Esophagus muscularis mucosa (tissue), 4 donors: ENCODE measurements around the gene PGAP1. TPM values are rescaled to one million over a fixed set of nuclear protein-coding genes. Genes with fewer than 3 reads are reported as not detected.

ENCODE experiments used
- DNase-seq: peaks from one replicate; pipeline ENCODE4 v3.0.0-alpha.2; 2017; ENCODE audit errors: extremely low spot score
- H3K27ac ChIP-seq, 4 donors: fragments of 200-600 bp; sonication (generic); replicated peaks in 1 of 4; 1 replicate in 3 of 4; 2 replicates in 1 of 4; pipeline ENCODE4 v1.5.1; 2016 to 2019; ENCODE audit warnings: mild to moderate bottlenecking in 1 of 4
- H3K27me3 ChIP-seq, 4 donors: fragments of 200-600 bp; sonication (generic); one replicate each; pipeline versions ENCODE4 v1.5.1 to v1.6.0; 2016 to 2019
- H3K36me3 ChIP-seq, 4 donors: fragments of 200-600 bp; sonication (generic); one replicate each; pipeline ENCODE4 v1.5.1; 2016 to 2019
- H3K4me1 ChIP-seq, 4 donors: fragments of 200-600 bp; sonication (generic); one replicate each; pipeline ENCODE4 v1.5.1; 2016 to 2019
- H3K4me3 ChIP-seq, 4 donors: fragments of 200-600 bp; sonication (generic); 1 replicate in 2 of 4; 2 replicates in 2 of 4; pipeline ENCODE4 v1.5.1; 2016 to 2019; ENCODE audit warnings: mild to moderate bottlenecking in 4 of 4, moderate library complexity in 1 of 4
- H3K9me3 ChIP-seq, 4 donors: fragments of 200-600 bp; sonication (generic); 1 replicate in 3 of 4; 2 replicates in 1 of 4; pipeline ENCODE4 v1.5.1; 2016 to 2019
- EP300 ChIP-seq: sonication (generic); formaldehyde crosslinking; IDR thresholded peaks from one replicate; pipeline ENCODE4 v1.6.1; 2017; ENCODE audit warnings: antibody characterized with exemption
- POLR2A ChIP-seq: fragments of 450-650 bp; IDR thresholded peaks from one replicate; pipeline ENCODE4 v1.6.1; 2017; ENCODE audit warnings: antibody characterized with exemption, moderate library complexity, mild to moderate bottlenecking, low read depth
- POLR2AphosphoS5 ChIP-seq, 2 donors: sonication (generic); formaldehyde crosslinking; IDR thresholded peaks; one replicate each; pipeline ENCODE4 v1.6.1; 2017; ENCODE audit warnings: antibody characterized with exemption in 2 of 2
- WGBS: methylation state at CpG from one replicate; pipeline ENCODE4 v1.1.5; 2018; 5-methylcytosine and 5-hydroxymethylcytosine counted together
- intact Hi-C: fragments of 100-400 bp; cut with DNase I; formaldehyde crosslinking; loops from one replicate; pipeline ENCODE4 v1.15.1; 2023
- total RNA-seq, 4 donors: library from RNA; depleted of rRNA; stranded (reverse); fragments of >200 nt; gene quantifications; one replicate each; pipeline versions ENCODE4 v1.1.0 to v1.2.1, GENCODE V29; 2016
- TF ChIP-seq, protein P1 (sequence below), 3 experiments: fragments of 200-600 bp in 2 of 3; fragments of 450-650 bp in 1 of 3; sonication (generic) in 2 of 3; IDR thresholded peaks; one replicate each; pipeline ENCODE4 v1.5.1; 2017 to 2019; ENCODE audit warnings: antibody characterized with exemption in 3 of 3, mild to moderate bottlenecking in 2 of 3, moderate library complexity in 1 of 3

The PGAP1 gene
- total RNA-seq, 4 donors from 2014 or later: 3.7 to 7.5 (median 5.6) TPM

DNA sequence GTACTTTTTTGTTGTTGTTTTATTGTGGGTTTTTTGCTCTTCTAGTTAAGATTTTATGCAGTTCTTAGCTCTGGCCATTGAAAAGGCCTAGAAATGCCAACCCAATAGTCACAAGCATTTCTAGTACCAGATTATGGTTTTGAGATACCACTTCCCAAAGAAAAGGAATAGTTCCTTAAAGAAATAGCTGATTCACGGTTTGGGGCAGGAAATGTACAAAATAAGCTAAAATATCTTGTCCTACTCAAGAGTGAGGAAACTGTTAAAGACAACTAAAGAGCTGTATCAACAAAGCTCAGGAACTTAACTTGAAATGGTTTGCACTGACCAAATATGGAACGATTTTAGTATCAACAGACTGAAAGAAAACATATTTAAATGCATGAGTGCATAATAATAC lies 35.4 kb downstream of the PGAP1 start:
- H3K4me1 ChIP-seq: no peaks in the 10 kb centered on the region
- H3K4me3 ChIP-seq: no peak overlapping the region
- peaks cover 4 to 55% (median 19%) of the 10 kb centered on the region in 4 donors for H3K36me3 ChIP-seq
- H3K9me3 ChIP-seq: no peaks in the 10 kb centered on the region
- intact Hi-C loops: no loop called here
- WGBS: 90% methylated on average over 2 of the region's 2 CpGs
- no peak for DNase-seq
- TF ChIP-seq EP300 (no peak), POLR2AphosphoS5 (IDR thresholded peaks at IDR 0.05) (no peak), POLR2A (no peak)
- TF ChIP-seq, protein P1, sequence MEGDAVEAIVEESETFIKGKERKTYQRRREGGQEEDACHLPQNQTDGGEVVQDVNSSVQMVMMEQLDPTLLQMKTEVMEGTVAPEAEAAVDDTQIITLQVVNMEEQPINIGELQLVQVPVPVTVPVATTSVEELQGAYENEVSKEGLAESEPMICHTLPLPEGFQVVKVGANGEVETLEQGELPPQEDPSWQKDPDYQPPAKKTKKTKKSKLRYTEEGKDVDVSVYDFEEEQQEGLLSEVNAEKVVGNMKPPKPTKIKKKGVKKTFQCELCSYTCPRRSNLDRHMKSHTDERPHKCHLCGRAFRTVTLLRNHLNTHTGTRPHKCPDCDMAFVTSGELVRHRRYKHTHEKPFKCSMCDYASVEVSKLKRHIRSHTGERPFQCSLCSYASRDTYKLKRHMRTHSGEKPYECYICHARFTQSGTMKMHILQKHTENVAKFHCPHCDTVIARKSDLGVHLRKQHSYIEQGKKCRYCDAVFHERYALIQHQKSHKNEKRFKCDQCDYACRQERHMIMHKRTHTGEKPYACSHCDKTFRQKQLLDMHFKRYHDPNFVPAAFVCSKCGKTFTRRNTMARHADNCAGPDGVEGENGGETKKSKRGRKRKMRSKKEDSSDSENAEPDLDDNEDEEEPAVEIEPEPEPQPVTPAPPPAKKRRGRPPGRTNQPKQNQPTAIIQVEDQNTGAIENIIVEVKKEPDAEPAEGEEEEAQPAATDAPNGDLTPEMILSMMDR (IDR thresholded peaks at IDR 0.05): no peak
- no peak overlapping the region for H3K27ac ChIP-seq
- H3K27me3 ChIP-seq: no peaks in the 10 kb centered on the region

DNA sequence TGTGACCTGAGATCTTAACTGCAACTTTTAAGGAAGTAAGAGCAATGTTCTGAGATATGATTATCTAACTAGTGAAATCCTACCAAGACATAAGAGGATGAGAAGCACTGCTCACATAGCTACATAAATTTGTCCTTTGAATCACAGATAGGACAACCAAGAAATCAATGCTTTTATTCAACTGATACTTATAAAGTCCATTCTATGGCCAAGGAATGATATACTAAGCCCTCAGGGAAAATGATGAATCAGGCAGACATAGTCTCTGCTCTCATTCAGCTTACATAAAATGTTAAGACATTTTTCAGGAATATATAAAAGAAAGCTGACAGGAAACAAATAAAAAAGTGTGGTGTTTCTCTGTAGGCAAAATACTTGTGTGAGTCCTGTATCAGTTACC lies 39.1 kb downstream of the PGAP1 start:
- Histone ChIP-seq H3K27me3 (no peaks in the 10 kb centered on the region), H3K4me3 (no peak overlapping the region), H3K36me3 (peaks cover 0 to 51% (median 20%) of the 10 kb centered on the region in 4 donors), H3K27ac (no peak overlapping the region), H3K9me3 (no peaks in the 10 kb centered on the region), H3K4me1 (no peaks in the 10 kb centered on the region)
- no peak for DNase-seq
- intact Hi-C loops: no loop called here
- TF ChIP-seq EP300 (no peak), POLR2AphosphoS5 (IDR thresholded peaks at IDR 0.05) (no peak)
- TF ChIP-seq, protein P1 (IDR thresholded peaks at IDR 0.05): no peak

DNA sequence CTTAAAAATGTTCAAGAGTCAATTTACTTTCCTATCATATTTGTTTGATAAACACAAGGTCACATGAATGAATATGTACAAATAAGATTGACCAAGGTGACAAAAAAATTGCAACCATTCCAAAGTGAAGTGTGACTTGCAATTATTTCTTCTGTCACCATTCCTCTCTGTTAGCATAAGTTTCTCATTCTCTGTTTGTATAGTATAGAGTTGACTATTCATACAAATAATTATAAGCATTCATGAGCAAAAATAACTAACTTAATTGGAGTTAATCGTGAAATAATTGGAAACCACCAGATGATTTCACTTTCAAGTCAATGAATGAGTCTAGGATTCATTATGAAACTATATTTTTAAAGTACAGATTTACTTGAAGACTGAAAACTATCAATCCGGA lies 42.1 kb downstream of the PGAP1 start:
- Histone ChIP-seq H3K4me3 (no peak overlapping the region), H3K27me3 (no peaks in the 10 kb centered on the region), H3K36me3 (peaks cover 4 to 44% (median 23%) of the 10 kb centered on the region in 4 donors), H3K9me3 (no peaks in the 10 kb centered on the region), H3K27ac (no peak overlapping the region), H3K4me1 (no peaks in the 10 kb centered on the region)
- TF ChIP-seq, protein P1 (IDR thresholded peaks at IDR 0.05): no peak
- TF ChIP-seq POLR2AphosphoS5 (IDR thresholded peaks at IDR 0.05): no peak
- no peak for TF ChIP-seq POLR2A
- TF ChIP-seq EP300: no peak
- intact Hi-C loops: no loop called here
- no peak for DNase-seq
- 95% methylated on average over 2 of the region's 2 CpGs for WGBS

DNA sequence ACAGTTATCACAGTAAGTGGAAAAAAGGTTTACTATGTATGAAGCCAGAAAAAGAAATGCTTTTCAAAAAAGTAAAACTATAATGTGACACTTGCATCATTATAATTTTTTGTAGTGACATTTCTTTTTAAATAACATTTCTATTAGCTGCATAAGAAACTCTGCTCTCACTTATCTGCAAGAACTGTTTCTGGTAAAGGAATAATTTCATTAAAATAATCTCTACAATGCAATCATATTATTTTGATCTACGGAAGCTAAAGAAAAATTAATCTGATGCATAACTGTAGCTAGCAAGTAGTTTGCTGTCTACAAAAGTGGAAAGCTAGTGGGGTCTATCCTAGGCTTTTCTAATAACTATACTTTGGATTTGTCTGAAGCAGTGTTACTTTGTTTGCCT lies 50.1 kb downstream of the PGAP1 start:
- H3K9me3 ChIP-seq: no peaks in the 10 kb centered on the region
- no peaks in the 10 kb centered on the region for H3K4me1 ChIP-seq
- 90% methylated on average over 1 of the region's 1 CpG for WGBS
- H3K36me3 ChIP-seq: peaks cover 7 to 47% (median 22%) of the 10 kb centered on the region in 4 donors
- TF ChIP-seq EP300: no peak
- TF ChIP-seq POLR2A: no peak
- TF ChIP-seq POLR2AphosphoS5 (IDR thresholded peaks at IDR 0.05): no peak
- TF ChIP-seq, protein P1 (IDR thresholded peaks at IDR 0.05): no peak
- H3K4me3 ChIP-seq: no peak overlapping the region
- no peaks in the 10 kb centered on the region for H3K27me3 ChIP-seq
- intact Hi-C loops: no loop called here
- no peak for DNase-seq
- no peak overlapping the region for H3K27ac ChIP-seq

DNA sequence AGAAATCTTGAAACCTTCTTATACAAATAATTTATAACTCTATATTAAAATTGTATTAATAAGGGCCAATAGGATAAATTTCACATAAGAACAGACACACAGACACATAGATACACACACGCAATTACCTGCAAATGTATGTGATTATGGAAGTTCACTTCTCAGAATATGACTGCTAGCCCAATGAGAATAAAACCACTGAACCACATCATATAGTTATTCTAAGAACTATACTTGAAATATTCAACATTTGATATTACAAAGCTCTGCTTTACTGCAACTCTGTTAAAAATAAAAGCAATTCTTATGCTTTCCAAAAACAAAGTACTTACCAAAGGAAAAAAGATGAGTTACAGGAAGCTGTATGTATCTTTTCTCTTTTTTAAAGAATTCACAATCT lies 51.1 kb downstream of the PGAP1 start:
- H3K9me3 ChIP-seq: no peaks in the 10 kb centered on the region
- H3K4me3 ChIP-seq: no peak overlapping the region
- H3K36me3 ChIP-seq: peaks cover 7 to 49% (median 22%) of the 10 kb centered on the region in 4 donors
- 94% methylated on average over 1 of the region's 1 CpG for WGBS
- no peak for DNase-seq
- H3K27ac ChIP-seq: no peak overlapping the region
- intact Hi-C loops: no loop called here
- TF ChIP-seq, protein P1 (IDR thresholded peaks at IDR 0.05): no peak
- TF ChIP-seq POLR2AphosphoS5 (IDR thresholded peaks at IDR 0.05) (no peak), POLR2A (no peak), EP300 (no peak)
- H3K27me3 ChIP-seq: no peaks in the 10 kb centered on the region
- H3K4me1 ChIP-seq: no peaks in the 10 kb centered on the region
